GM21390 (cell line): ENCODE data around the gene CFAP221.

Source experiments
- ATAC-seq: cut with Tn5 transposase; IDR thresholded peaks from one replicate; pipeline ENCODE4 v1.9.1; 2021; ENCODE audit not compliant: unreplicated experiment

CFAP221 gene

DNA sequence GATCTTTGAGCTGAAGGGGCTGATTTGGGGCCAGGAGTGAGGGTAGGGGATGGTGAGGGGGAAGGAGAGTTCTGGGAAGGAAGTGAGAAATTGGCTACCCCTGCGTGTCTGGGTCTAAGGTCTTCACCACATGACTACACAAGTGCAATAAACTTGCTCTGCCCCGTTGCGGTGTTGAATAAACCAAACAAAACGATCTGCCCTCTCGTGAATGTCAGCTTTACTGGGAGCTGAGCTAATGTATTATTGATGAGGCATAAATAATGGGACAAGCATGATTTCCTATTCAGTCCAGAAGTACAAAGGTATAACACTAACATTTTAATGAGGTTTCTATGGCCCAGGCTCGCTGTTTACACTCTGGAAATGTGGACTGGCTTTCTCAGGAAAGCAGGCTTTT is 8.0 kb upstream of the CFAP221 start:
- no peak for ATAC-seq

DNA sequence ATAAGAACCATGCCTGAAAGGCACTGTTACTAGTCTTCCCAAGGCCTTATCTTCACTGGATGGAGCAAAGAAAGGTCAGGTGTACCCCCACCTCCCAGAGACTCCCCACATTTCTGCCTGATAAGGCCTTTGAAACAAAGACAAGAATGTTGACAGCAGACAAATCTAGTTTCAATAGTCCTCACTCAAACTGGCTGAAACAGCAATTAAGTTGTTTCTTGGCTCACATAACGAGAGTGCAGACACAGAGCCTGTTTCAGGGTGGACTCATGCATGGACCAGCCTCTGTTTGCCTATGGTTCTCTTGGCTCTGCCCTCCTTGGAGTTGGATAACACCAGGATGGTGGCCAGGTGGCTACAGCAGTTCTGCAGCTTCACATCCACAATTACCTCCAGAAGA is 7.5 kb upstream of the CFAP221 start:
- no peak for ATAC-seq

DNA sequence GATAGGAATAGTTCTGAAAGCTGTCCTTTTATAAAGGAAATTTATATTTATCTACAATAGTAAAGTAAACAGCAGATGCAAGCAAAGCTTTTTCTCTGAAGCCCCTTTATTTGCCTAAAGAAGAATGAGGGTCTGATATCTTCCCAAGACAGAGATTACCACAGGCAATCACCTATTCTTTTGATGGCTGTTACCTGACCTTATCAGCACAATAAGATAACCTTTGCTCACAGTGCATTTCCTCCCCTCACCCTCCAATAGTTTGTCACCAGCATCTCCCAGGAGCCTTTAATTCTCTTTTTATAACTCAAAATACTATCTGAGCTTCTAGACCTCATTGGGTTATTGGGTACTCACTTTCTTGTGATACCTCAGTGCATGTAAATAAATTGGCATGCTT is 6.5 kb upstream of the CFAP221 start:
- ATAC-seq: no peak

DNA sequence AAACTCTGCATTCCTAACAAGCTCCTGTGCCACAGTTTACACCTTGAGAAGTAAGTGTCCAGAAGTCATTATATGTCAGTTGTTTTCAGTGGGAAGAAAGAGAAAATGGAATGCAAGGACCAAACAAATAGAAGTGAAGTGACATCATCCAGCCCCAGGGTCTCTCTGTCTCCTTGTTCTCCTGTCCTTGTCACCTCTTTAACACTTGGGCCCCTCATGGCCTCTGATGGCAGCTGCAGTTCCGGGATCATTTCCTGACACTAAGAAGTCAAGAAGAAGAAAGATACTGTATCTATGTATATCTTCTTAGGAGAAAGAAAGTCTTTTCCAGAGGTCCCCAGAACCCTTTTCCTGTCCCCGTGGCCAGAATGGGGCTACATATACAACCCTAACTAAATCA is 2.8 kb upstream of the CFAP221 start:
- no peak for ATAC-seq

DNA sequence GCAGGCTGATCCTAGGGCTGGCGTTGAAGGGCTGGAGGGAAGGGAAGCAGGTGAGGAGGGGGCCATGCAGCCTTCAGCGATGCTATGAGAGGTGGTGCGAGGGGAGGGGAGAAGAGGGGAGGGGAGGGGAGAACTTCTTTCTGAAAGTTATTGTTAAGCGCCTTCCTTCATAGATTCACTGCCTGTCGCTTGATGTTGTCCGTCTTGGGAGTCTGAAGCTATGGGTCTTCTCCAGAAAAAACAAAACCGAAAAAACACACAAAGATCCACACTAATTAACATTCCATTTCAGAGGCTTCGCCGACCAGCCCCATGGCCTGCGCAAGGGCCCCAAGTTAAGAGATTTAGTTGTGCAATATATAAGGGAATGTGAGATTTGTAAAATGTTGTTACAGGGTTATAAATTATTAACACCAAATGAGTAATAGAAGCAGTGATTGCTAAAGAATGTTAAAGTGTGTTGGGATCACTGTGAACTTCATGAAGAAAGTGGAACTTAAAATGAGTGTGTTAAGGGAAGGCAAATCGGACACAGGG is 758 bp downstream of the CFAP221 start:
- ATAC-seq: no peak

DNA sequence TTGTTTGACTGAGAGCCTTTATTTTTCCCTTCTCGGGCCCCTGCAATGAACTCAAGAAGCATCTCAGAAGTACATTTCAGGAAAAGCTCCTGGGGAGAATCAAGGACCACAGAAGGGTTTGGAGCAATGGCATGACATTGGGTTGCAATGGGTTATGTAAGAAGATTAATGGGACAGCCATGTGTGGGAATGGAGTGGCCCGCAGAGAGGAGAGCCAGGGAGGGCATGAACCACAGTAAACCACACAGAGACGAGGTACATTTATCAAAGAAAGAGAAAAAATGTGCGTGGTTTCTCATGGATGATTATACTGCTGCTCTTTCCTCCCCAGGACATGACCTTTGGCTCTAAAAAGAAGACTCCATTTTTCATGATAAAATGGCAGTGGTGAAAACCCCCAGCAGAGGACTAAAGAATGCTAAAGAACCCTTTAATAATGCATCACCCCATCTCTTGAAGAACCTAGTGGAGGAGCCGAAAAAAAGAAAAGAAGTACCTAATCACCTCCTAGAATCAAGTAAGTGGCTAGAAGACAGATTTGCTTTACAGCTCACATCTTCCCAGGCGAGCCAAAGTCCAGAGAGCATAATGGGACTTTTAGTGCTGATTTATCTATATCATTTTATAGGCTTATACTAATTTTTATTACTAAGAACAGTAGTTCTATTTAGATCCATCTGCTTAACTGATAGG is 1.7 kb downstream of the CFAP221 start:
- ATAC-seq: no peak

DNA sequence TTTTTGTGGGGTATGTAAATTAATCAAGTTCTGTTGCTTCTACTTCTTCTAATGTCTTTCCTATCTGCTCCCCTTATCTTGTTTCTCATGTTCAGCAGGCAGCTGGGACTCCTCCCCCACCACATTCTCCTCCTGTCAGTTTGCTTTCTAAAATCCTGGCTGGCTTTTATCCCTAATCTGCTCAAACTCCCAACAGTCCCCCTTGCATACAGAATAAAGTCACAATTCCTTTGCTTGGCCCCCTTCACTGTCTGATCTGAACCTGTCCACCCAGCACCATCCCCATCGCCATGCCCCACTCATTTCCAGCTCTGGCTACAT is 2.2 kb downstream of the CFAP221 start:
- ATAC-seq: no peak

DNA sequence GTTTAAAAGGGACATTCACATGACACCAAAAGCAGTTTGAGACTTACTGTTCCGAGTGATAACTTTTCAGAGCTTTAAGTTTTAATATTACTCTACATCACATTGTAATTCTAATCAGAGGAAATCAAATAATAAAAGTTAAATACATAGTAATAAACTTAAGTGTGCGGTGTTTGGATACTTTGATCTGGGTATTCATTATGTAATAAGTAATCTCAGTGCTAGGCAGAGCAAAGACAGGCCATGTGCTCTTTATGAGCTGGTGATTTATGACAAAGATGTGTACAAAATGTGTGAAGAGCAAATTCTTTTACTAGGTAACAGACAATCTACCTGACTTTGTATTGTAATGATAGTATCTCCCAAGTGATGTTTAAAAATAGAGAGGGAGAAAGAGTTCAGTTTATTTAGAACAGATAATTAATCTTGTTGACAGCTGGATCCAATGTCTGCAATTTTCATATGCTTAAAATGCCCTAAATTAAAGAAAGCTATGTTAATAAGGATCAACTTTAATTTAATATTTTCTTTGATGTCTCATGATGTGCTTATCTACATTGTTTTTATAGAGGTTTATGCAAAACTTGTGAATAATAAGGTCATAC is 4.4 kb downstream of the CFAP221 start:
- no peak for ATAC-seq

DNA sequence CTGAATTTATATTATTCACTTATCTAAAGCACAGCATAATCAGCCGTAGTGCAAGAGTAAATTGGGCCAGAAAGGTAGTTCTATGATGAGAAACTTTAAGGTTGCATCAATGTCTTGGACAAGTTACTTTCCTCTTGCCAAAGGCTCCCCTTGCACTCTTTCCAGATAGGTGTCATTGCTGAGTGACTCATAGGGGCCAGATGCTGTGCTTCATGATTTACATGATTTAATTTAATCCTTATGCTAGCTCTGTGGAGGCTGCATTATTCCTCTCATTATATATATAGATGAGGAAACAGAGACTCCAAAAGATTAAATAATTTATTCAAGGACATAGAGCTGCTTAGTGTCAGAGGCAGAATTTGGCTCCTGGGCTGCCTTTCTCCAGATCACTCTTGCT is 5.0 kb downstream of the CFAP221 start:
- no peak for ATAC-seq

DNA sequence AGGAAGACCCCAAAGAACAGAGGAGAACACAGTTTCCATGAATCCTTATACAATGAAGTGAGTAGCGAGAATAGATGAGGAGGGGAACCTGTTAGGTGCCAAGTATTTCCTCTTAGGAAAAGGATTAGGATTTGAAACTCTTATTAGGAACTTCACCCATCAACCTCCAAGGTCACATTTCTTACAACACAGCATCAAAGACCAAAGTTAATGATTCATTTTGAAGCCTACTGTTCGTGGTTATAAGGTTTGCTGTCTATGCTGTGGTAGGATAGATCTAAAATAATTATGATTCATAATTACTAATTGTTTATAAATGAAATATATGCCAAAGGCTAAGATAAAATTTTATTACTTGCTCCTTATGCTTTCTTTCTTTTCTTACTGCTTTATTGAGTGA is 6.1 kb downstream of the CFAP221 start:
- ATAC-seq: no peak

DNA sequence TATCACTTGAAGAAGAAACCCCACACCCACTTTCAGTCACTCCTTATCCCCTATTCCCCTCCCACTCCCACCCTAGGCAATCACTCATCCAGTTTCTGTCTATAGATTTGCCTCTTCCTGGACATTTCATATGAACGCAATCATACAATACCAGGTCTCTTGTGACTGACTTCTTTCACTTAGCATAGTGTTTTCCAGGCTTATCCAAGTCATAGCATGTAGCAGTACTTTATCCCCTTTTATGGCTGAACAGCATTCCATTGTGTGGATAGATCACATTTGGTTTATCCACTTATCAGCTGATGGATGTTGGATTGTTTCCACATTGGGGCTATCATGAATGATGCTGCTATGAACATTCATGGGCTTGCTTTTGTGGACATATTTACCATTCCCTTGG is 6.6 kb downstream of the CFAP221 start:
- ATAC-seq: no peak

DNA sequence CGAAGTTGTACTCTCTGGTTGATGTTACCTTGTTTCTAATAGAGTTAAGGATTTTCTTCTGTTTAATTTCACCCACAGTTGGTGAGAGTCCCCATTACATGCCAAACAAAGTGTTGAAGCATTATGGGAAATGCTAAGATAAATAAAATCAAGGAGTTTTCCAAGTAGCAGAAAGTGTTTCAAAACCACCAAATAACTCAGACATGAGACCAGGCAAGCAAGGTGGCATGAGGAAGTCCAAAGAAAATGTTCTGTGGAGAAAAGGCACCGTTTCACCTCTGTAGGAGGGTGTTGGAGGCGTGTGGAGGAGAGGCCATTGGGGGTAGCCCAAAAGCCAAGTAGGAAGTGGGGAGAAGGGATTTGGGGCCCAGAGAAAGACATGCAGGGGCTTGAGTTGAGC is 8.7 kb downstream of the CFAP221 start:
- ATAC-seq: no peak

DNA sequence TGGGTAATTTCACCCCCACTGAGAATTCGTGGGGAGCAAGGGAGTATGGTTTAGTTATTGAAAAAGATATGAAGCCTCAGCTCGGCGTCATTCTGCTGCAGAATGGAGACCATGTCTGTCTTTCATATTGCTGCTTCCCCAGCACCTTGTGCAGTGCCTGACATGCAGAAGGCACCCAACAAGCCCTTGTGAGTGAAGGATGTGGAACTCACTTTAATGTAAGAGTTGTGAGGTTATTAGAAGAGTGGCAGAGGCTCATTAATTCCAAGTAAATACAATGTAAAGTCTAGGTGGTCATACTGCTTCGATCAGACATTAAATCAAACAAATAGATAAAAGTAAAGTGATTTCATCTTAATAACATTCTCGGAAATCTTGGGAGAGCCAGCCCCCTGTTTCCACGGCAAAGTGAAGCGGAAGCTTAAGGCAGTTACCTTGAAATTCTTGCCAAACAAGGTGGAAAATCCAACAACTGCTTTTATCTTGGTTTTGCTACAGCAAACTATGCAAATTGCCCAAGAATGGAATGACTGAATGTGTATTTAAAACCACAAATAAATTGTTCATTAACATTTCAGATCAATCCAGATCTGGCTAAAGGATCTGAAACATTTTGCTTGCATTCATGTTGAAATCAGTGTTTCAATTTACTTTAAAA is 9.6 kb downstream of the CFAP221 start:
- no peak for ATAC-seq

DNA sequence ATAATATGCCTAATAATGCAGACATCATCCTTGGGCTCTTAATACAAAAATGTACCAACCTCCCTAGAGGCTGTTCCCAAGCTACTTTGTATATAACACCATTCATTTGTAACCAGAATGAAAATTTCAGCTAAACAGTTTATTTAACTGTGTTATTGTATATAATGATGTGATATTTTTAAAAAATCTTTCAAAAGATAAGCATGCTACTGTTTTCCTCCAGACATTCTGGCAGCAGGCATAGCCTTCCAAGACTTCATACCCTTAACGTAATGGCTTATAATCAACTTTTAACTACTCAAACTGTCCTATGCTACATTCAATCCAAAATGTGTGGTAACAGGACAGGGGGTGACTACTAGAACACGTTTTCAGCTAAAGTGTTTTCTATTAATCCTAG is 21.2 kb downstream of the CFAP221 start:
- no peak for ATAC-seq

DNA sequence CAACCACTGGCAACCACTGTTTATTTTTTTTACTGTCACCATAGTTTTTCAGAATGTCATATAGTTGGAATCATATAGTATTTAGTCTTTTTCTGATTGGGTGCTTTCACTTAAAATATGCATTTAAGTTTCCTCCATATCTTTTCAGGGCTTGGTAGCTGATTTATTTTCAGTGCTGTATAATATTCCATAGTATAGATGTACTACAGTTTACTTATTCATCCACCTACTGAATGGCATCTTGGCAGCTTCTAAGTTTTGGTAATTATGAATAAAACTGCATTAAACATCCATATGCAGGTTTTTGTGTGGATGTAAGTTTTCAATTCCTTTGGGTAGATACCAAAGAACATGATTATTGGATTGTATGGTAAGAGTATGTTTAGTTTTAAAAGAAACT is 23.0 kb downstream of the CFAP221 start:
- ATAC-seq: no peak

DNA sequence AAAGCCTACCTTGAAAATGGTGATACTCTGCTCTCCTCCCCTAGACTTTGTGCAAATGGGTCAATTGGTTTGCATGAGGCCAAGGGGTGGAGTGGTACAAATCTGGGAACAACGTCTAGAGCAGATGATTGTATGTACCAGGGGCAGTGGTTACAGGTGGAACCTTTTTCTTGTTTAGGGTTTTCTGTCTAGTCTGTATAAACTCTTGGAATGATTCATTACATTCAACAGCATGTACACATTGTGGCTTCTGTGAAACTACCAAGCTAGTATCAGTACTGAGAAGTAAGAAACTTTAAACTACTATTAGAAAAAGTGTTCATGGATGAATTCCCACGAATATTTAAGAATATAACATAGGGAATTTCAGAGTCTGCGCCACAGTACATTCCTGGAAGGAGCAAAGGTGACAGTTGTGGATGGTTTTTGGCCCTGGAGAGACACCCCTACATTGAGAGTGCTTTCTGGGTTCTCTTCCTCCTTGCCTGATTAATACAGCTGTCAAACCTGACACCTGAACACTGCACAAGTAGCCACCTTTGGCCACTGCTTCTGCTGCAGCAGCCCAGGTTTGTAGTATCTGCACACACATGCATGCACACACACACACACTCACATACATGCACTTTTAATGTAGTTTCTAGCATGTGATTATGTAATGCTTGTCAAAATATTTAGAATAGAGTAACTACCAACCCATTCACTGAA is 30.0 kb downstream of the CFAP221 start:
- ATAC-seq: peak; percentile 98

DNA sequence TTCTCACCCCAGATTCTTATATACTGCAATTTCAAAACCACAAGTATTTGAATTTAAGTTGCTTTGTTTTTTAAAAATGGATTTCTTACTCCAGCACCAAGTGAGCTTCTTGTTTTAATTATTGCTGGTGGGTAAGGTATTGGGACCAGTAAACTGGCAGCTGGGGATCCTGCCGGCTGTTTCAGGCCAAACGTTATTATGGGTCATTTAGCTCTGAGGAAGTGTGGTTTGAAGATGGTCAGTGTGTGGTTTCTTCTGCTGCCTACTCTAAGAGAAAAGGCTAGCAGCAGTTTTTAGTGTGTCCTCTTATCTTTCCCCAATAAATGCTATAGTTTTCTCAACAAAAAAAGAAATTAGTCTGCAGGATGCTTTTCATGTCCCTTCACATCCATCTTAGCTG is 30.6 kb downstream of the CFAP221 start:
- ATAC-seq: no peak

DNA sequence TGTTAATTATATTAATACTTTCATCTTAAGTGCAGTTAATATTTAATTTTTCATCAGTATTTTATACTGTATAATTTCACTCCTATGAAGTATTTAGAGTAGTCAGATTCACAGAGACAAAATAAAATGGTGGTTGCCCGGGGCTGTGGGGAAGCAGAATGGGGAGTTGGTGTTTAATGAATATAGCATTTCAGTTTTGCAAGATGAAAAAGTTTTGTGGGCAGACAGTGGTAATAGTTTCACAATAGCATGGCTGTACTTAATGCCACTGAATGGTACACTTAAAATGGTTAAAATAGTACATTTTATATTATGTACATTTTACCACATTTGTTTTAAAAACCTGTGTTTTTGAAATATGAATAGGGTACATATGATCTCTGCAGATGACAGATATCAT is 31.2 kb downstream of the CFAP221 start:
- ATAC-seq: no peak

DNA sequence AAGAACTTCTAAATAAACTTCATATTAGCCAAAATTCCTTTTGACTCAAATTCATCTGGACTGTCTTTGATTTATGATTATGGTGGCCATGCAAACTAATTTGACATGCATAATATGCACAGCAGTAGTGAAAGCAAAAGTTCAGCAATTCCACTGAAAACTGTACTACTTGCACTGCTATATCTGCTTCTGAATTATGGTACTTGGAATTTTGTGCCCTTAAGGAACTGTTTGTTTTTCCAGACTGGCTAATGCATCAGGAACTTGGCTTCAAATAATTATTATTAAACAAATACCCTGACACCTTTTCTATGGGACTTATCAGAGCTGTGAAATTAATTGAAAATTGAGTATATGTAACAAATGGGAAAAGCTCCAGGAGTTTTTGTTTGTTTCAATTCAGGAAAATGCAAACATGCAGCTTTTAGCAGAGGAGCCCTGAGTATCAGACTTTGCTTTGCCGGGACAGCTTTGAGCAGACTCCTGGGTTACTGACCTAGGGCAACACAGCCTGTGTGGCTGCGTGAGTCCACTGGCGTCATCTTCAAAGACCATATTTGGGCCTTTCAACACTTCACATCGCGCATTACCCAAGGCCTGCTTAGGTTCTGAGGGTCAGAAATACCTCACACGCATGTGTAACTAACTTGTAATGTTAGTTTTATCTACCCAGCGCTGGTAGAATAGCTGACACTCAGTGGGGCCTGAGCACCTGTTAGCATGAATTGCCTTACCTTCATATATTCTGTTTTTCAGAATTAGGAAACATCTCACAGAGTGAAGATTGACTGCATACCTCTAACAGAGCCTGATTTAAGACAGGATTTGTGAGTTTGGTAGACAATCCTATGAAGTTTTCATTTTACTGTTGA is 35.4 kb downstream of the CFAP221 start:
- ATAC-seq: no peak

DNA sequence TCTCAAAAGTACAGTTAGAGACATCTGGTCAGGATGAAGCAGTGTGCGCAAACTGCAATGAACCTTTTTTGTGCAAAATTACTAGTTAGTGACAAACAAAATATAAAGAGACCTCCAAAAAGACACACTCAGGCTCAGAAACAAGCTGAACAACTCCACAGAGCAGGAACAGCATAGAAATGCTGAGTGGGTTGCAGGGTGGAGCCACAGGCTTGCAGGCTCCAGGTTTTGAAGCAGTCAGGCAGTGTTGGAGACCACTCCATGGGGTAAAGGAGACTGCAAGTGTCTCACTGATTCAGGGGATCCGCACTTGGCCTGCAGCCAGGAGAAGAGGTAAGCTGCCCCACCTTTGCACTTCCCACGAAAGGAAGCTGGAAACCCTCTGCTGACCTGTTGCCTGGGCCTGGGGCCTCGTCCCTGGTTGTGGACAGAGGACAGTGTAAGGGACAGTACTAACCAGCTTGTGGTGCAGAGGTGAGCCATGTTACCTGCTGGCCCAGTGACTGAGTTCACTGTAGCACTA is 36.4 kb downstream of the CFAP221 start:
- ATAC-seq: no peak

DNA sequence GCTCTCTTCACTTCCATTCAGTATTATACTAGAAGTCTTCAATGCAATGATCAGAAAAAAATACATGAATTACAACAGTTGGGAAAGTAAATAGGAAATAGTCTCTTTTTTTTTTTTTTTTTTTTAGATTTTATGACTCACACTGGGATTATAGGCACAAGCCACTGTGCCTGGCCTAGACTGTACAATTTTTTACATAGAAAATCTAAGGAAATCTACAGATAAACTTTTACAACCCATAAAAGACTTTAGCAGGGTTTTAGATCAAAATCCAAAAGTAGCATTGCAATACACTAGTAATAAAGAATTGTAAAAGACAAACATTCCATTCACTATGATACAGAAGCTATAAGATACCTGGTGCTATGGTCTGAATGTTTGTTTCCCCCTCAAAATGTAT is 39.0 kb downstream of the CFAP221 start:
- ATAC-seq: no peak
